ENCODE results near the gene PGC.

- TF ChIP-seq CTCFL (IDR thresholded peaks at IDR 0.05; ENCODE audit: borderline replicate concordance, insufficient read depth, low read depth, low read length, poor library complexity, severe bottlenecking) (no peak), PHB (CRISPR knock-in tag; IDR thresholded peaks at IDR 0.05) (no peak), MEF2A (IDR thresholded peaks at IDR 0.05; ENCODE audit: control insufficient read depth, low read depth, low read length) (no peak), NR0B1 (IDR thresholded peaks at IDR 0.05; ENCODE audit: partially characterized antibody) (no peak), SIX5 (IDR thresholded peaks at IDR 0.05; ENCODE audit: borderline replicate concordance in 1 of 2, insufficient read depth in 1 of 2, low read depth in 1 of 2, low read length in 2 of 2) (no peak), HNRNPL (IDR thresholded peaks at IDR 0.05; ENCODE audit: low read depth, low read length) (no peak), ZFP30 (CRISPR knock-in tag; IDR thresholded peaks at IDR 0.05; ENCODE audit: borderline replicate concordance) (no peak), CTCF (IDR thresholded peaks at IDR 0.05 in 2 of 3, conservative IDR thresholded peaks at IDR 0.05 in 1 of 3; ENCODE audit: insufficient read depth in 2 of 3, low read depth in 1 of 3, low read length in 3 of 3) (no peak), CHD4 (IDR thresholded peaks at IDR 0.05; ENCODE audit: insufficient read depth, insufficient replicate concordance, low read depth, low read length, poor library complexity, severe bottlenecking) (no peak), EP300 (IDR thresholded peaks at IDR 0.05; ENCODE audit: low read length) (no peak), CREB1 (IDR thresholded peaks at IDR 0.05) (no peak), CREB1 (CRISPR knock-in tag; IDR thresholded peaks at IDR 0.05) (no peak), SIN3B (IDR thresholded peaks at IDR 0.05; ENCODE audit: low read depth) (no peak), AFF4 (CRISPR knock-in tag; IDR thresholded peaks at IDR 0.05) (no peak)
These were observed 9.2 kb upstream of the PGC start for GRCh38 chr6:41756354-41756753.
